Measurements from ENCODE around the gene GPR158.

DNA sequence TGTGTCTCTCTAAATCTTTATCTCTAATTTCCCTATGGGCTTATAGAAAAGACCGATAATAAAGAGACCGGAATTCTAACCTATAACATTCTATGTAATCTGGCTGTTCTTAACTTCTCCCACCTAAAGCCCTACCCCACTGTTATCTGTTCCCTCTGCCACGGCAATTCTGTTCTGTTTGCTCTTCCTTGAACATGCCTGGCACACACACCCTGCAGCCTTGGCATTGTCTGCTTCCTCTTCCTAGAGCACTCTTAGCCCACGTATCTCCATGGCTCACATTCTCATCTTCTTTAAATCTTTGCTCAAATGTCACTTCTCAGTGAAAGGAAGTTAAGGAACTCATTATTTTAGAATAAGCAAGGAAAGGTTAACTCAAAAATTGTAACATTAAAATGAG is 309.2 kb downstream of the GPR158 start:
- TF ChIP-seq, protein P1, sequence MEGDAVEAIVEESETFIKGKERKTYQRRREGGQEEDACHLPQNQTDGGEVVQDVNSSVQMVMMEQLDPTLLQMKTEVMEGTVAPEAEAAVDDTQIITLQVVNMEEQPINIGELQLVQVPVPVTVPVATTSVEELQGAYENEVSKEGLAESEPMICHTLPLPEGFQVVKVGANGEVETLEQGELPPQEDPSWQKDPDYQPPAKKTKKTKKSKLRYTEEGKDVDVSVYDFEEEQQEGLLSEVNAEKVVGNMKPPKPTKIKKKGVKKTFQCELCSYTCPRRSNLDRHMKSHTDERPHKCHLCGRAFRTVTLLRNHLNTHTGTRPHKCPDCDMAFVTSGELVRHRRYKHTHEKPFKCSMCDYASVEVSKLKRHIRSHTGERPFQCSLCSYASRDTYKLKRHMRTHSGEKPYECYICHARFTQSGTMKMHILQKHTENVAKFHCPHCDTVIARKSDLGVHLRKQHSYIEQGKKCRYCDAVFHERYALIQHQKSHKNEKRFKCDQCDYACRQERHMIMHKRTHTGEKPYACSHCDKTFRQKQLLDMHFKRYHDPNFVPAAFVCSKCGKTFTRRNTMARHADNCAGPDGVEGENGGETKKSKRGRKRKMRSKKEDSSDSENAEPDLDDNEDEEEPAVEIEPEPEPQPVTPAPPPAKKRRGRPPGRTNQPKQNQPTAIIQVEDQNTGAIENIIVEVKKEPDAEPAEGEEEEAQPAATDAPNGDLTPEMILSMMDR (conservative IDR thresholded peaks at IDR 0.05) = no peak
- TF ChIP-seq EZH2 (IDR thresholded peaks at IDR 0.05; ENCODE audit: low read depth) = no peak
